Neural progenitor cell (in vitro differentiated cells): ENCODE data around the gene TRIM44. TPM values are rescaled to one million over a fixed set of nuclear protein-coding genes. Genes with fewer than 3 reads are reported as not detected.

Experiments
- DNase-seq: peaks from one replicate; pipeline ENCODE4 v3.0.0-alpha.2; 2016; ENCODE audit warnings: low spot score
- H2AFZ ChIP-seq: fragments of 200-600 bp; sonication (generic); replicated peaks from 2 replicates; pipeline ENCODE4 v1.6.1; 2016; ENCODE audit warnings: antibody characterized with exemption
- H3F3A ChIP-seq: fragments of 200-600 bp; sonication (generic); 2 replicates; pipeline ENCODE4 v1.6.1; 2016; ENCODE audit warnings: antibody characterized with exemption, low read depth
- H3K27ac ChIP-seq: fragments of 200-600 bp; sonication (generic); 2 replicates; pipeline ENCODE4 v1.5.1; 2016; ENCODE audit warnings: mild to moderate bottlenecking
- H3K27me3 ChIP-seq: fragments of 200-600 bp; sonication (generic); 2 replicates; pipeline ENCODE4 v1.6.1; 2016; ENCODE audit warnings: mild to moderate bottlenecking, moderate library complexity
- H3K36me3 ChIP-seq: fragments of 200-600 bp; sonication (generic); 2 replicates; pipeline ENCODE4 v1.5.1; 2016
- H3K4me1 ChIP-seq: fragments of 200-600 bp; sonication (generic); 2 replicates; pipeline ENCODE4 v1.6.1; 2016; ENCODE audit warnings: mixed run types
- H3K4me2 ChIP-seq: fragments of 200-600 bp; sonication (generic); 2 replicates; pipeline ENCODE4 v1.6.1; 2016
- H3K4me3 ChIP-seq: fragments of 200-600 bp; sonication (generic); 2 replicates; pipeline ENCODE4 v1.5.1; 2016
- H3K79me2 ChIP-seq: fragments of 200-600 bp; sonication (generic); 2 replicates; pipeline ENCODE4 v1.6.1; 2016; ENCODE audit warnings: low read depth
- H3K9ac ChIP-seq: fragments of 200-600 bp; sonication (generic); 2 replicates; pipeline ENCODE4 v1.6.1; 2016
- H3K9me3 ChIP-seq: fragments of 200-600 bp; sonication (generic); 2 replicates; pipeline ENCODE4 v1.5.1; 2016; ENCODE audit warnings: low read depth
- H4K20me1 ChIP-seq: fragments of 200-600 bp; sonication (generic); 2 replicates; pipeline ENCODE4 v1.6.1; 2016; ENCODE audit warnings: low read depth
- H3K27ac Mint-ChIP-seq: 3 replicates; pipeline ENCODE4 v1.8.0; 2021; ENCODE audit warnings: mixed read lengths
- H3K27me3 Mint-ChIP-seq: 2 replicates; pipeline ENCODE4 v1.8.0; 2022; ENCODE audit warnings: low read depth, mild to moderate bottlenecking, inconsistent platforms, moderate library complexity, mixed read lengths; ENCODE audit not compliant: insufficient read depth
- H3K36me3 Mint-ChIP-seq: 3 replicates; pipeline ENCODE4 v1.8.0; 2021; ENCODE audit warnings: mixed read lengths
- H3K4me1 Mint-ChIP-seq: 3 replicates; pipeline ENCODE4 v1.8.0; 2021; ENCODE audit warnings: mixed read lengths
- H3K4me3 Mint-ChIP-seq: 3 replicates; pipeline ENCODE4 v1.8.0; 2021; ENCODE audit warnings: mild to moderate bottlenecking, moderate library complexity, mixed read lengths
- H3K9me3 Mint-ChIP-seq: 3 replicates; pipeline ENCODE4 v1.8.0; 2020; ENCODE audit warnings: mixed read lengths
- EZH2 ChIP-seq: fragments of 200-600 bp; sonication (generic); IDR thresholded peaks from 2 replicates; pipeline ENCODE4 v1.6.1; 2017; ENCODE audit warnings: antibody characterized with exemption, mild to moderate bottlenecking, moderate library complexity
- EZH2phosphoT487 ChIP-seq: fragments of 200-600 bp; sonication (generic); IDR thresholded peaks from 2 replicates; pipeline ENCODE4 v1.6.1; 2017; ENCODE audit warnings: antibody characterized with exemption
- total RNA-seq: library from RNA; depleted of rRNA; stranded (reverse); fragments of >200 nt; gene quantifications from 2 replicates; pipeline ENCODE4 v1.2.3, GENCODE V29; 2015; ENCODE audit warnings: low replicate concordance
- TF ChIP-seq, protein P1 (sequence below): fragments of 200-600 bp; sonication (generic); IDR thresholded peaks from 2 replicates; pipeline ENCODE4 v1.5.1; 2017; ENCODE audit warnings: antibody characterized with exemption, mild to moderate bottlenecking

TRIM44 gene
- total RNA-seq, 1 donor from 2014 or later, result 44.1 TPM

- Histone ChIP-seq H3K4me1 (peaks cover 15% of the 10 kb centered on the region), H3K27me3 (no peaks in the 10 kb centered on the region), H3K79me2 (peaks cover 15% of the 10 kb centered on the region), H3K9me3 (peaks cover 4% of the 10 kb centered on the region), H3K4me3 (no peak overlapping the region), H4K20me1 (no peaks in the 10 kb centered on the region), H3K36me3 (no peaks in the 10 kb centered on the region), H3F3A (no peaks in the 10 kb centered on the region), H3K9ac (no peak overlapping the region), H3K4me2 (peak overlapping the region; percentile 8), H3K27ac (peak overlapping the region; percentile 18), H2AFZ (no peak overlapping the region)
- TF ChIP-seq EZH2 (no peak), EZH2phosphoT487 (no peak)
- TF ChIP-seq, protein P1, sequence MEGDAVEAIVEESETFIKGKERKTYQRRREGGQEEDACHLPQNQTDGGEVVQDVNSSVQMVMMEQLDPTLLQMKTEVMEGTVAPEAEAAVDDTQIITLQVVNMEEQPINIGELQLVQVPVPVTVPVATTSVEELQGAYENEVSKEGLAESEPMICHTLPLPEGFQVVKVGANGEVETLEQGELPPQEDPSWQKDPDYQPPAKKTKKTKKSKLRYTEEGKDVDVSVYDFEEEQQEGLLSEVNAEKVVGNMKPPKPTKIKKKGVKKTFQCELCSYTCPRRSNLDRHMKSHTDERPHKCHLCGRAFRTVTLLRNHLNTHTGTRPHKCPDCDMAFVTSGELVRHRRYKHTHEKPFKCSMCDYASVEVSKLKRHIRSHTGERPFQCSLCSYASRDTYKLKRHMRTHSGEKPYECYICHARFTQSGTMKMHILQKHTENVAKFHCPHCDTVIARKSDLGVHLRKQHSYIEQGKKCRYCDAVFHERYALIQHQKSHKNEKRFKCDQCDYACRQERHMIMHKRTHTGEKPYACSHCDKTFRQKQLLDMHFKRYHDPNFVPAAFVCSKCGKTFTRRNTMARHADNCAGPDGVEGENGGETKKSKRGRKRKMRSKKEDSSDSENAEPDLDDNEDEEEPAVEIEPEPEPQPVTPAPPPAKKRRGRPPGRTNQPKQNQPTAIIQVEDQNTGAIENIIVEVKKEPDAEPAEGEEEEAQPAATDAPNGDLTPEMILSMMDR, result no peak
- peaks cover 22% of the 10 kb centered on the region for H3K36me3 Mint-ChIP-seq
- peak overlapping the region; percentile 58 for H3K27ac Mint-ChIP-seq
- peaks cover 24% of the 10 kb centered on the region for H3K9me3 Mint-ChIP-seq
- DNase-seq, result peak; percentile 36
- peaks cover 24% of the 10 kb centered on the region for H3K4me1 Mint-ChIP-seq
- no peaks in the 10 kb centered on the region for H3K27me3 Mint-ChIP-seq
- no peak overlapping the region for H3K4me3 Mint-ChIP-seq
Observed at GRCh38 chr11:35780951-35781860, 118.6 kb downstream of the TRIM44 start.

- Mint-ChIP-seq H3K9me3 (peaks cover 18% of the 10 kb centered on the region), H3K4me1 (peaks cover 31% of the 10 kb centered on the region), H3K27me3 (no peaks in the 10 kb centered on the region), H3K36me3 (peaks cover 18% of the 10 kb centered on the region), H3K27ac (no peak overlapping the region), H3K4me3 (no peak overlapping the region)
- H3K4me2 ChIP-seq, result no peak overlapping the region
- peaks cover 4% of the 10 kb centered on the region for H3K9me3 ChIP-seq
- peaks cover 4% of the 10 kb centered on the region for H4K20me1 ChIP-seq
- no peak overlapping the region for H3K4me3 ChIP-seq
- peaks cover 19% of the 10 kb centered on the region for H3K4me1 ChIP-seq
- H3K36me3 ChIP-seq, result no peaks in the 10 kb centered on the region
- H3K79me2 ChIP-seq, result peaks cover 13% of the 10 kb centered on the region
- H3F3A ChIP-seq, result no peaks in the 10 kb centered on the region
- TF ChIP-seq EZH2 (no peak), EZH2phosphoT487 (no peak)
- TF ChIP-seq, protein P1, result no peak
- H2AFZ ChIP-seq, result no peak overlapping the region
- H3K9ac ChIP-seq, result no peak overlapping the region
- no peaks in the 10 kb centered on the region for H3K27me3 ChIP-seq
- no peak for DNase-seq
- H3K27ac ChIP-seq, result no peak overlapping the region
Observed at GRCh38 chr11:35781861-35782470, 119.4 kb downstream of the TRIM44 start.

- Histone ChIP-seq H3K9ac (no peak overlapping the region), H3K36me3 (no peaks in the 10 kb centered on the region), H3K27me3 (no peaks in the 10 kb centered on the region), H3K27ac (no peak overlapping the region), H3K79me2 (peaks cover 13% of the 10 kb centered on the region), H4K20me1 (peaks cover 4% of the 10 kb centered on the region), H3K4me3 (no peak overlapping the region), H3F3A (no peaks in the 10 kb centered on the region), H3K4me2 (no peak overlapping the region), H2AFZ (no peak overlapping the region), H3K4me1 (peaks cover 29% of the 10 kb centered on the region), H3K9me3 (peaks cover 4% of the 10 kb centered on the region)
- peaks cover 12% of the 10 kb centered on the region for H3K36me3 Mint-ChIP-seq
- peaks cover 7% of the 10 kb centered on the region for H3K9me3 Mint-ChIP-seq
- no peak overlapping the region for H3K4me3 Mint-ChIP-seq
- peaks cover 49% of the 10 kb centered on the region for H3K4me1 Mint-ChIP-seq
- no peak overlapping the region for H3K27ac Mint-ChIP-seq
- TF ChIP-seq, protein P1, result no peak
- TF ChIP-seq EZH2phosphoT487 (no peak), EZH2 (no peak)
- no peak for DNase-seq
- no peaks in the 10 kb centered on the region for H3K27me3 Mint-ChIP-seq
Observed at GRCh38 chr11:35783809-35784208, 121.2 kb downstream of the TRIM44 start.
